K562 (cell line): ENCODE measurements around the gene TSC1. TPM values are rescaled to one million over a fixed set of nuclear protein-coding genes. Genes with fewer than 3 reads are reported as not detected.

Experiments
- ATF3 ChIP-seq, 2 experiments: fragments of 450-650 bp in 1 of 2; sonication (generic) in 1 of 2; formaldehyde crosslinking in 1 of 2; IDR thresholded peaks in 1 of 2; conservative IDR thresholded peaks in 1 of 2; 2 replicates each; pipeline versions ENCODE4 v1.6.1 to v1.8.1; 2016 to 2023; ENCODE audit warnings: mild to moderate bottlenecking in 2 of 2, moderate library complexity in 2 of 2, inconsistent platforms in 1 of 2, missing genetic modification reagents in 1 of 2
- CREB1 ChIP-seq, 2 experiments: sonication (generic) in 1 of 2; formaldehyde crosslinking in 1 of 2; IDR thresholded peaks; 2 replicates each; pipeline versions ENCODE4 v1.6.1 to v1.8.0; 2012 to 2022; ENCODE audit warnings: inconsistent platforms in 1 of 2, mild to moderate bottlenecking in 1 of 2, missing genetic modification reagents in 1 of 2, moderate library complexity in 1 of 2
- ELK1 ChIP-seq: sonication (generic); formaldehyde crosslinking; IDR thresholded peaks from 2 replicates; pipeline ENCODE4 v1.8.1; 2022; ENCODE audit warnings: missing genetic modification reagents
- FOXA1 ChIP-seq: fragments of 450-650 bp; IDR thresholded peaks from 2 replicates; pipeline ENCODE4 v1.6.1; 2016; ENCODE audit warnings: mild to moderate bottlenecking, borderline replicate concordance
- NFYB ChIP-seq: IDR thresholded peaks from 2 replicates; pipeline ENCODE4 v1.6.1; 2011; ENCODE audit warnings: mild to moderate bottlenecking, moderate library complexity; ENCODE audit not compliant: insufficient read length; ENCODE audit errors: extremely low read depth
- RERE ChIP-seq: sonication (generic); formaldehyde crosslinking; IDR thresholded peaks from 2 replicates; pipeline ENCODE4 v1.8.0; 2023; ENCODE audit warnings: missing genetic modification reagents, mild to moderate bottlenecking, borderline replicate concordance
- SMC3 ChIP-seq: conservative IDR thresholded peaks from 2 replicates; pipeline ENCODE4 v1.6.1; 2011; ENCODE audit warnings: low read depth, low read length, improper control_type of control experiment; ENCODE audit not compliant: insufficient read depth
- TEAD4 ChIP-seq, 2 experiments: sonication (generic) in 1 of 2; formaldehyde crosslinking in 1 of 2; IDR thresholded peaks; 2 replicates each; pipeline versions ENCODE4 v1.6.1 to v1.8.0; 2012 to 2022; ENCODE audit warnings: borderline replicate concordance in 1 of 2, inconsistent platforms in 1 of 2, low read length in 1 of 2, mild to moderate bottlenecking in 1 of 2, missing genetic modification reagents in 1 of 2
- USF2 ChIP-seq: sonication (generic); formaldehyde crosslinking; IDR thresholded peaks from 2 replicates; pipeline ENCODE4 v1.5.0; 2020; ENCODE audit warnings: missing genetic modification reagents
- ZBED1 ChIP-seq: IDR thresholded peaks from 2 replicates; pipeline ENCODE4 v1.6.1; 2014
- ZKSCAN1 ChIP-seq: fragments of 150-350 bp; IDR thresholded peaks from 2 replicates; pipeline ENCODE4 v1.6.1; 2016; ENCODE audit warnings: low read depth, low read length
- polyA plus RNA-seq, 8 experiments: library from polyadenylated mRNA; depleted of rRNA in 4 of 8; stranded (reverse) in 5 of 8; unstranded in 3 of 8; fragments of >200 nt; fragmentation: Nextera tagmentation in 2 of 8; fragmentation: Illumina TruSeq in 1 of 8; extraction: Ambion mirVana in 2 of 8; extraction: Trizol in 1 of 8; gene quantifications; 2 replicates each; pipeline versions ENCODE4 v1.2.1 to v1.2.3, GENCODE V29; 2011 to 2014; ENCODE audit warnings: inconsistent platforms in 1 of 8, missing spikeins in 1 of 8
- total RNA-seq, 7 experiments: library from RNA; depleted of rRNA in 6 of 7; stranded (reverse); fragments of >200 nt in 6 of 7; fragmentation: Illumina TruSeq in 2 of 7; extraction: Trizol in 2 of 7; gene quantifications; 2 replicates each; pipeline versions ENCODE4 v1.2.1 to v1.2.3, GENCODE V29; 2011 to 2021; ENCODE audit warnings: low replicate concordance in 1 of 7

Gene TSC1
- total and polyA plus RNA-seq, 9 of the 15 experiments (the other 6 are each of a cell fraction or from before 2014, with no cell fraction given), result 6.9 to 37.6 (median 18.6) TPM

- TF ChIP-seq RERE (CRISPR knock-in tag), result no peak
- no peak for TF ChIP-seq ZBED1
- no peak for TF ChIP-seq TEAD4 (IDR thresholded peaks at IDR 0.05; ENCODE audit: low read length)
- no peak for TF ChIP-seq TEAD4 (CRISPR knock-in tag; IDR thresholded peaks at IDR 0.05; ENCODE audit: borderline replicate concordance)
- 0 out of 2 replicates have a peak, but pooled peaks have one; percentile 31 for TF ChIP-seq CREB1 (IDR thresholded peaks at IDR 0.05)
- peak; percentile 38; the same call in 1 of the 2 replicates for TF ChIP-seq CREB1 (CRISPR knock-in tag; IDR thresholded peaks at IDR 0.05)
- peak; percentile 23; the same call in 1 of the 2 replicates for TF ChIP-seq ATF3 (IDR thresholded peaks at IDR 0.05)
- TF ChIP-seq ATF3 (CRISPR knock-in tag; conservative IDR thresholded peaks at IDR 0.05), result 0 out of 2 replicates have a peak, but pooled peaks have one; percentile 22
- TF ChIP-seq ZKSCAN1, result no peak
- TF ChIP-seq SMC3, result peak; percentile 41; the same call in 1 of the 2 replicates
- no peak for TF ChIP-seq ELK1 (CRISPR knock-in tag)
- TF ChIP-seq NFYB, result no peak
- no peak for TF ChIP-seq USF2 (CRISPR knock-in tag)
- TF ChIP-seq FOXA1, result no peak
Measured at GRCh38 chr9:132901858-132902831, 42.3 kb downstream of the TSC1 start (continued).
